OCI-LY1 (cell line): Measurements from ENCODE around the gene SDHA.

Experiments
- H2AFZ ChIP-seq: fragments of 200-600 bp; sonication (generic), shearing (Covaris generic); 2 replicates; pipeline ENCODE4 v1.6.0; 2014; ENCODE audit warnings: antibody characterized with exemption, mild to moderate bottlenecking, low read length
- H3F3A ChIP-seq: fragments of 200-600 bp; sonication (generic), shearing (Covaris generic); 2 replicates; pipeline ENCODE4 v1.6.0; 2014; ENCODE audit warnings: mild to moderate bottlenecking, antibody characterized with exemption, low read length, moderate library complexity; ENCODE audit not compliant: insufficient read depth
- H3K27ac ChIP-seq: fragments of 200-600 bp; sonication (generic); 2 replicates; pipeline ENCODE4 v1.5.1; 2014; ENCODE audit warnings: low read length, mixed run types, mild to moderate bottlenecking, low read depth; ENCODE audit not compliant: poor library complexity, severe bottlenecking
- H3K27me3 ChIP-seq: fragments of 200-600 bp; sonication (generic); 2 replicates; pipeline ENCODE4 v1.6.0; 2014; ENCODE audit warnings: antibody characterized with exemption, mild to moderate bottlenecking, low read length, moderate library complexity; ENCODE audit not compliant: insufficient read depth
- H3K36me3 ChIP-seq: fragments of 200-600 bp; sonication (generic); 2 replicates; pipeline ENCODE4 v1.6.1; 2014; ENCODE audit warnings: mild to moderate bottlenecking, antibody characterized with exemption, low read length, moderate library complexity, mixed read lengths; ENCODE audit not compliant: insufficient read depth
- H3K4me1 ChIP-seq: fragments of 200-600 bp; sonication (generic); 2 replicates; pipeline ENCODE4 v1.5.1; 2014; ENCODE audit warnings: mild to moderate bottlenecking, low read length, moderate library complexity; ENCODE audit not compliant: insufficient read depth, severe bottlenecking
- H3K4me2 ChIP-seq: fragments of 200-600 bp; sonication (generic), shearing (Covaris generic); 2 replicates; pipeline ENCODE4 v1.6.1; 2014; ENCODE audit warnings: low read length
- H3K4me3 ChIP-seq: fragments of 200-600 bp; sonication (generic); 2 replicates; pipeline ENCODE4 v1.5.1; 2014; ENCODE audit warnings: low read length, low read depth, mild to moderate bottlenecking, mixed read lengths; ENCODE audit not compliant: poor library complexity, severe bottlenecking
- H3K79me2 ChIP-seq: fragments of 200-600 bp; shearing (Covaris generic); 2 replicates; pipeline ENCODE4 v1.6.1; 2016; ENCODE audit warnings: mixed run types, low read length, mixed read lengths; ENCODE audit not compliant: insufficient read depth
- H3K9ac ChIP-seq: fragments of 200-600 bp; sonication (generic), shearing (Covaris generic); 2 replicates; pipeline ENCODE4 v1.6.1; 2014; ENCODE audit warnings: mild to moderate bottlenecking, low read length, mixed read lengths
- H3K9me2 ChIP-seq: fragments of 200-600 bp; sonication (generic), shearing (Covaris generic); 2 replicates; pipeline ENCODE4 v1.6.1; 2014; ENCODE audit warnings: low read depth, mild to moderate bottlenecking, low read length, mixed read lengths
- H3K9me3 ChIP-seq: fragments of 200-600 bp; shearing (Covaris generic); 2 replicates; pipeline ENCODE4 v1.6.1; 2014; ENCODE audit warnings: low read length, mixed read lengths
- H4K20me1 ChIP-seq: fragments of 200-600 bp; sonication (generic), shearing (Covaris generic); 2 replicates; pipeline ENCODE4 v1.6.0; 2016; ENCODE audit warnings: mild to moderate bottlenecking, low read length; ENCODE audit not compliant: insufficient read depth
- CTCF ChIP-seq: fragments of 200-600 bp; sonication (generic), shearing (Covaris generic); IDR thresholded peaks from 2 replicates; pipeline ENCODE4 v1.5.1; 2017; ENCODE audit warnings: mild to moderate bottlenecking, antibody characterized with exemption, low read length, moderate library complexity, mixed read lengths
- EZH2 ChIP-seq: fragments of 200-600 bp; sonication (generic), shearing (Covaris generic); IDR thresholded peaks from 2 replicates; pipeline ENCODE4 v1.8.0; 2017; ENCODE audit warnings: borderline replicate concordance, mixed run types, mild to moderate bottlenecking, antibody characterized with exemption, low read length, moderate library complexity, mixed read lengths

Gene SDHA

GRCh38 chr5:199197-199949 lies 18.7 kb upstream of the SDHA start:
- no peaks in the 10 kb centered on the region for H3K9me3 ChIP-seq
- no peak overlapping the region for H3K4me3 ChIP-seq
- peaks cover 15% of the 10 kb centered on the region for H3K36me3 ChIP-seq
- no peak overlapping the region for H2AFZ ChIP-seq
- H3K4me2 ChIP-seq = no peak overlapping the region
- peaks cover 40% of the 10 kb centered on the region for H3K4me1 ChIP-seq
- H3K9me2 ChIP-seq = no peaks in the 10 kb centered on the region
- H4K20me1 ChIP-seq = no peaks in the 10 kb centered on the region
- H3F3A ChIP-seq = no peaks in the 10 kb centered on the region
- no peaks in the 10 kb centered on the region for H3K79me2 ChIP-seq
- TF ChIP-seq CTCF (no peak), EZH2 (no peak)
- no peaks in the 10 kb centered on the region for H3K27me3 ChIP-seq
- no peak overlapping the region for H3K27ac ChIP-seq
- no peak overlapping the region for H3K9ac ChIP-seq

- H3K9me2 ChIP-seq = no peaks in the 10 kb centered on the region
- H3K4me3 ChIP-seq = no peak overlapping the region
- peak overlapping the region; percentile 64 for H3K27ac ChIP-seq
- no peaks in the 10 kb centered on the region for H3F3A ChIP-seq
- H3K36me3 ChIP-seq = peaks cover 23% of the 10 kb centered on the region
- H3K4me2 ChIP-seq = no peak overlapping the region
- H3K9me3 ChIP-seq = no peaks in the 10 kb centered on the region
- H3K4me1 ChIP-seq = peaks cover 34% of the 10 kb centered on the region
- TF ChIP-seq CTCF (no peak), EZH2 (no peak)
- no peaks in the 10 kb centered on the region for H4K20me1 ChIP-seq
- no peaks in the 10 kb centered on the region for H3K27me3 ChIP-seq
- H3K79me2 ChIP-seq = no peaks in the 10 kb centered on the region
- no peak overlapping the region for H3K9ac ChIP-seq
- H2AFZ ChIP-seq = no peak overlapping the region
These were observed 18.0 kb upstream of the SDHA start for GRCh38 chr5:199950-200645.

GRCh38 chr5:200985-201384 lies 17.1 kb upstream of the SDHA start:
- H2AFZ ChIP-seq = no peak overlapping the region
- no peaks in the 10 kb centered on the region for H3K9me2 ChIP-seq
- peak overlapping the region; percentile 44 for H3K4me2 ChIP-seq
- no peaks in the 10 kb centered on the region for H3K27me3 ChIP-seq
- H3K4me3 ChIP-seq = peak overlapping the region; percentile 27
- peaks cover 32% of the 10 kb centered on the region for H3K36me3 ChIP-seq
- peak overlapping the region; percentile 64 for H3K27ac ChIP-seq
- TF ChIP-seq EZH2 (no peak), CTCF (no peak)
- H4K20me1 ChIP-seq = no peaks in the 10 kb centered on the region
- no peaks in the 10 kb centered on the region; the same call in 1 of the 2 replicates for H3K79me2 ChIP-seq
- no peaks in the 10 kb centered on the region for H3K9me3 ChIP-seq
- H3K4me1 ChIP-seq = peaks cover 25% of the 10 kb centered on the region
- no peaks in the 10 kb centered on the region for H3F3A ChIP-seq
- H3K9ac ChIP-seq = no peak overlapping the region; the same call in 1 of the 2 replicates
